ENCODE data around the gene LCN10.
"Not testable (repeated sequence)": the region's sequence is repeated elsewhere in the genome, so short reads cannot be mapped to it uniquely, and the experiment has no call there.

LCN10 gene

GRCh38 chr9:136769710-136770191, 27.0 kb upstream of the LCN10 start:
- ChIA-PET CTCF (interaction anchor here (0.6 to 1.2 kb wide), 4 partner anchors 8 to 41 kb away, joined by 3 to 5 read pairs (median 4); no protein-coding TSS in a partner anchor), POLR2A (no interaction called here)
- TF ChIP-seq NFRKB (IDR thresholded peaks at IDR 0.05): no peak
- peak; percentile 91 for TF ChIP-seq PKNOX1 (IDR thresholded peaks at IDR 0.05)
- TF ChIP-seq L3MBTL2 (conservative IDR thresholded peaks at IDR 0.05): peak; percentile 47; the same call in 1 of the 2 replicates
- TF ChIP-seq FOXM1 (IDR thresholded peaks at IDR 0.05; ENCODE audit: borderline replicate concordance): peak; percentile 62; the same call in 1 of the 2 replicates
- no peak for TF ChIP-seq CTBP1 (IDR thresholded peaks at IDR 0.05; ENCODE audit: borderline replicate concordance)
- DNase-seq (ENCODE audit: extremely low spot score): peak; percentile 78

- POLR2A ChIA-PET: interaction anchor here (0.6 to 0.8 kb wide), 2 partner anchors 38 to 160 kb away, joined by 3 read pairs; no protein-coding TSS in a partner anchor
- CTCF ChIA-PET: interaction anchor here (1.0 to 1.6 kb wide), 3 partner anchors 9 to 24 kb away, joined by 4 to 7 read pairs (median 6); partner anchors contain the start of genes LCN8 and TMEM141
- not testable (repeated sequence) for DNase-seq (ENCODE audit: extremely low spot score)
Observed at GRCh38 chr9:136766410-136767120, 23.8 kb upstream of the LCN10 start.

GRCh38 chr9:136765745-136766409, 23.1 kb upstream of the LCN10 start:
- CTCF ChIA-PET: interaction anchor here (1.0 to 1.6 kb wide), 3 partner anchors 8 to 25 kb away, joined by 4 to 7 read pairs (median 6); partner anchors contain the start of genes LCN8 and TMEM141
- DNase-seq (ENCODE audit: extremely low spot score): not testable (repeated sequence)
- POLR2A ChIA-PET: interaction anchor here (0.6 to 0.8 kb wide), 2 partner anchors 37 to 160 kb away, joined by 3 read pairs; no protein-coding TSS in a partner anchor

- ChIA-PET CTCF (no interaction called here), POLR2A (no interaction called here)
Observed at GRCh38 chr9:136765041-136765440, 22.3 kb upstream of the LCN10 start.

GRCh38 chr9:136764301-136764891, 21.7 kb upstream of the LCN10 start, which contains the start of gene LCN15:
Gene LCN15 (minus strand): TSS chr9:136764518. CDS start chr9:136764488, 30 bp downstream.
- no peak for TF ChIP-seq LEF1 (IDR thresholded peaks at IDR 0.05; ENCODE audit: borderline replicate concordance)
- TF ChIP-seq ZNF384 (IDR thresholded peaks at IDR 0.05): no peak
- TF ChIP-seq ARNT (IDR thresholded peaks at IDR 0.05): no peak
- no peak for TF ChIP-seq FOXM1 (IDR thresholded peaks at IDR 0.05; ENCODE audit: borderline replicate concordance)
- TF ChIP-seq PKNOX1 (IDR thresholded peaks at IDR 0.05): no peak
- TF ChIP-seq BHLHE40 (IDR thresholded peaks at IDR 0.05; ENCODE audit: borderline replicate concordance): no peak
- TF ChIP-seq SP1 (IDR thresholded peaks at IDR 0.05): no peak
- no peak for TF ChIP-seq NFRKB (IDR thresholded peaks at IDR 0.05)
- no peak for TF ChIP-seq SUZ12 (IDR thresholded peaks at IDR 0.05)
- no peak for TF ChIP-seq L3MBTL2 (conservative IDR thresholded peaks at IDR 0.05)
- TF ChIP-seq FOXA1 (IDR thresholded peaks at IDR 0.05): no peak
- no peak for TF ChIP-seq FOXK2 (IDR thresholded peaks at IDR 0.05)
- no peak for TF ChIP-seq HDGF (IDR thresholded peaks at IDR 0.05; ENCODE audit: borderline replicate concordance)
- DNase-seq (ENCODE audit: extremely low spot score): no peak
- CTCF ChIA-PET: no interaction called here
- POLR2A ChIA-PET: no interaction called here

More at GRCh38 chr9:136765041-136765440, 22.3 kb upstream of the LCN10 start:
- TF ChIP-seq HDGF (IDR thresholded peaks at IDR 0.05; ENCODE audit: borderline replicate concordance): no peak
- TF ChIP-seq L3MBTL2 (conservative IDR thresholded peaks at IDR 0.05): no peak
- no peak for TF ChIP-seq LEF1 (IDR thresholded peaks at IDR 0.05; ENCODE audit: borderline replicate concordance)
- TF ChIP-seq FOXK2 (IDR thresholded peaks at IDR 0.05): no peak
- TF ChIP-seq PKNOX1 (IDR thresholded peaks at IDR 0.05): no peak
- no peak for TF ChIP-seq SUZ12 (IDR thresholded peaks at IDR 0.05)
- no peak for TF ChIP-seq TARDBP (IDR thresholded peaks at IDR 0.05)
- no peak for TF ChIP-seq ZNF384 (IDR thresholded peaks at IDR 0.05)
- no peak for TF ChIP-seq FOXA1 (IDR thresholded peaks at IDR 0.05)
- TF ChIP-seq SP1 (IDR thresholded peaks at IDR 0.05): no peak
- TF ChIP-seq BHLHE40 (IDR thresholded peaks at IDR 0.05; ENCODE audit: borderline replicate concordance): no peak
- no peak for TF ChIP-seq ELF4 (IDR thresholded peaks at IDR 0.05)
- no peak for DNase-seq (ENCODE audit: extremely low spot score)

- TF ChIP-seq SP1 (IDR thresholded peaks at IDR 0.05): no peak
- no peak for TF ChIP-seq LEF1 (IDR thresholded peaks at IDR 0.05; ENCODE audit: borderline replicate concordance)
- TF ChIP-seq TARDBP (IDR thresholded peaks at IDR 0.05): no peak
- no peak for TF ChIP-seq FOXA1 (IDR thresholded peaks at IDR 0.05)
- TF ChIP-seq NFRKB (IDR thresholded peaks at IDR 0.05): no peak
- TF ChIP-seq ARNT (IDR thresholded peaks at IDR 0.05): no peak
- no peak for TF ChIP-seq CTBP1 (IDR thresholded peaks at IDR 0.05; ENCODE audit: borderline replicate concordance)
- no peak for TF ChIP-seq L3MBTL2 (conservative IDR thresholded peaks at IDR 0.05)
- TF ChIP-seq PKNOX1 (IDR thresholded peaks at IDR 0.05): no peak
- no peak for TF ChIP-seq ZNF384 (IDR thresholded peaks at IDR 0.05)
- no peak for TF ChIP-seq FOXK2 (IDR thresholded peaks at IDR 0.05)
- no peak for TF ChIP-seq BHLHE40 (IDR thresholded peaks at IDR 0.05; ENCODE audit: borderline replicate concordance)
- TF ChIP-seq FOXM1 (IDR thresholded peaks at IDR 0.05; ENCODE audit: borderline replicate concordance): no peak
- no peak for TF ChIP-seq HDGF (IDR thresholded peaks at IDR 0.05; ENCODE audit: borderline replicate concordance)
- no peak for TF ChIP-seq ELF4 (IDR thresholded peaks at IDR 0.05)
- no peak for TF ChIP-seq SUZ12 (IDR thresholded peaks at IDR 0.05)
- ChIA-PET CTCF (interaction anchor here (0.6 to 1.0 kb wide), 2 partner anchors 20 to 266 kb away, joined by 3 read pairs; no protein-coding TSS in a partner anchor), POLR2A (interaction anchor here (0.6 to 1.0 kb wide), 2 partner anchors 16 to 36 kb away, joined by 3 to 5 read pairs; no protein-coding TSS in a partner anchor)
- DNase-seq (ENCODE audit: extremely low spot score): no peak
Observed at GRCh38 chr9:136763649-136764035, 20.9 kb upstream of the LCN10 start.

Measured in HEK293T (cell line).